A673 (cell line): ENCODE data around the gene GRAMD2B. TPM values are rescaled to one million over a fixed set of nuclear protein-coding genes. Genes with fewer than 3 reads are reported as not detected.

ENCODE experiments used
- BruUV-seq: library from RNA; stranded (reverse); fragments of 400-500 nt; replicated peaks from 2 replicates; lab custom pipeline; 2021; lab: Mats Ljungman, UMichigan
- CTCF ChIA-PET: fragments of 300-600 bp; sonication (Branson Sonifier 250); formaldehyde crosslinking; loops from one replicate; lab custom pipeline; 2022; ENCODE audit warnings: antibody characterized with exemption; lab: Charles Lee
- POLR2A ChIA-PET: fragments of 300-600 bp; sonication (Branson Sonifier 250); formaldehyde crosslinking; loops from one replicate; lab custom pipeline; 2022; ENCODE audit warnings: antibody characterized with exemption; ENCODE audit not compliant: low non-redundant PET; lab: Charles Lee
- DNase-seq: peaks from one replicate; pipeline ENCODE4 v3.0.0-alpha.2; 2015; ENCODE audit warnings: low spot score
- H3K27ac ChIP-seq: fragments of 200-600 bp; sonication (generic); 2 replicates; pipeline ENCODE4 v1.5.1; 2016; ENCODE audit warnings: mixed run types, low read depth, mild to moderate bottlenecking, mixed read lengths, antibody characterized with exemption, low read length; ENCODE audit not compliant: poor library complexity, severe bottlenecking
- H3K27me3 ChIP-seq: fragments of 200-600 bp; sonication (generic); replicated peaks from 2 replicates; pipeline ENCODE4 v1.6.1; 2017; ENCODE audit warnings: mixed run types, low read depth, mild to moderate bottlenecking, mixed read lengths, antibody characterized with exemption, low read length; ENCODE audit not compliant: insufficient read depth, poor library complexity
- H3K36me3 ChIP-seq: fragments of 200-600 bp; sonication (generic); 2 replicates; pipeline ENCODE4 v1.6.1; 2016; ENCODE audit warnings: mixed run types, mild to moderate bottlenecking, mixed read lengths, antibody characterized with exemption, low read length; ENCODE audit not compliant: insufficient read depth, poor library complexity, severe bottlenecking
- H3K4me1 ChIP-seq: fragments of 200-600 bp; sonication (generic); 2 replicates; pipeline ENCODE4 v1.6.1; 2017; ENCODE audit warnings: mixed run types, mild to moderate bottlenecking, mixed read lengths, antibody characterized with exemption, low read length; ENCODE audit not compliant: insufficient read depth, poor library complexity, severe bottlenecking
- H3K4me3 ChIP-seq: fragments of 200-600 bp; sonication (generic); 2 replicates; pipeline ENCODE4 v1.5.1; 2016; ENCODE audit warnings: low read depth, mixed run types, mild to moderate bottlenecking, mixed read lengths, low read length; ENCODE audit not compliant: poor library complexity, severe bottlenecking
- H3K9me3 ChIP-seq: fragments of 200-600 bp; sonication (generic); 2 replicates; pipeline ENCODE4 v1.6.1; 2016; ENCODE audit warnings: mixed run types, low read depth, mild to moderate bottlenecking, mixed read lengths, antibody characterized with exemption, low read length; ENCODE audit not compliant: poor library complexity, severe bottlenecking
- EZH2 ChIP-seq: fragments of 200-600 bp; sonication (generic); IDR thresholded peaks from 2 replicates; pipeline ENCODE4 v1.6.1; 2017; ENCODE audit warnings: borderline replicate concordance, low read depth, mild to moderate bottlenecking, mixed read lengths, antibody characterized with exemption, low read length; ENCODE audit not compliant: poor library complexity, severe bottlenecking
- intact Hi-C: fragments of 100-400 bp; cut with micrococcal nuclease; formaldehyde crosslinking; loops from one replicate; pipeline ENCODE4 v1.10.0; 2022; ENCODE audit not compliant: unreplicated experiment
- total RNA-seq: library from RNA; stranded (reverse); gene quantifications from 2 replicates; pipeline ENCODE4 v1.2.3, GENCODE V29; 2021
- TF ChIP-seq, protein P1 (sequence below): fragments of 300-800, 200-600 bp; sonication (generic); conservative IDR thresholded peaks from 2 replicates; pipeline ENCODE4 v1.5.1; 2017; ENCODE audit warnings: low read depth, mild to moderate bottlenecking, antibody characterized with exemption, low read length, moderate library complexity, mixed read lengths

Gene GRAMD2B
- total RNA-seq, 1 experiment from 2014 or later, result 2.6 TPM

DNA sequence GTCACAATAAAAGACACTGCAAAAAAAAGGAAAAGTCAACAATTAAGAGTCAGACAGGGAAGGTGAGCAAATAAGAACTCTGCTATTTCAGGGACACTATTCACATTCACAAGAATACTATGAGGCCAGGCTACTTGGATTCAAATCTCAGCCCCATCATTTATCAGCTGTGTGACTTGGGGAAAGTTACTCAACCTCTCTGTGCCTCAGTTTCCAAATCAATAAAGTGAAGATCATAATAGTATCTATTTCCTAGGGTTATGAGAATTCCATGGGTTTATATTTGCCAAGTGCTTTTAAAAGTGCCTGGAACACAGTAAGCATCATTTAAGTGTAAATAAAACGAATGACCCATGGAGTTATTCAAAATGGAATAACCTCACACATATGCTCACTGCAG lies 115.4 kb downstream of the GRAMD2B start:
- ChIA-PET CTCF (interaction anchor here (0.6 to 0.7 kb wide), 2 partner anchors 50 to 1014 kb away, joined by 3 read pairs; no protein-coding TSS in a partner anchor), POLR2A (no interaction called here)
- H3K27me3 ChIP-seq, result no peaks in the 10 kb centered on the region
- H3K9me3 ChIP-seq, result no peaks in the 10 kb centered on the region
- no peak overlapping the region for H3K4me3 ChIP-seq
- TF ChIP-seq EZH2, result no peak
- TF ChIP-seq, protein P1, sequence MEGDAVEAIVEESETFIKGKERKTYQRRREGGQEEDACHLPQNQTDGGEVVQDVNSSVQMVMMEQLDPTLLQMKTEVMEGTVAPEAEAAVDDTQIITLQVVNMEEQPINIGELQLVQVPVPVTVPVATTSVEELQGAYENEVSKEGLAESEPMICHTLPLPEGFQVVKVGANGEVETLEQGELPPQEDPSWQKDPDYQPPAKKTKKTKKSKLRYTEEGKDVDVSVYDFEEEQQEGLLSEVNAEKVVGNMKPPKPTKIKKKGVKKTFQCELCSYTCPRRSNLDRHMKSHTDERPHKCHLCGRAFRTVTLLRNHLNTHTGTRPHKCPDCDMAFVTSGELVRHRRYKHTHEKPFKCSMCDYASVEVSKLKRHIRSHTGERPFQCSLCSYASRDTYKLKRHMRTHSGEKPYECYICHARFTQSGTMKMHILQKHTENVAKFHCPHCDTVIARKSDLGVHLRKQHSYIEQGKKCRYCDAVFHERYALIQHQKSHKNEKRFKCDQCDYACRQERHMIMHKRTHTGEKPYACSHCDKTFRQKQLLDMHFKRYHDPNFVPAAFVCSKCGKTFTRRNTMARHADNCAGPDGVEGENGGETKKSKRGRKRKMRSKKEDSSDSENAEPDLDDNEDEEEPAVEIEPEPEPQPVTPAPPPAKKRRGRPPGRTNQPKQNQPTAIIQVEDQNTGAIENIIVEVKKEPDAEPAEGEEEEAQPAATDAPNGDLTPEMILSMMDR, result no peak
- no peaks in the 10 kb centered on the region for H3K36me3 ChIP-seq
- DNase-seq, result no peak
- no TSS peak for BruUV-seq
- intact Hi-C loops, result loop anchor here (10.0 kb wide), 1 partner anchor 304 kb away; no protein-coding TSS in a partner anchor
- H3K4me1 ChIP-seq, result no peaks in the 10 kb centered on the region
- H3K27ac ChIP-seq, result no peak overlapping the region

DNA sequence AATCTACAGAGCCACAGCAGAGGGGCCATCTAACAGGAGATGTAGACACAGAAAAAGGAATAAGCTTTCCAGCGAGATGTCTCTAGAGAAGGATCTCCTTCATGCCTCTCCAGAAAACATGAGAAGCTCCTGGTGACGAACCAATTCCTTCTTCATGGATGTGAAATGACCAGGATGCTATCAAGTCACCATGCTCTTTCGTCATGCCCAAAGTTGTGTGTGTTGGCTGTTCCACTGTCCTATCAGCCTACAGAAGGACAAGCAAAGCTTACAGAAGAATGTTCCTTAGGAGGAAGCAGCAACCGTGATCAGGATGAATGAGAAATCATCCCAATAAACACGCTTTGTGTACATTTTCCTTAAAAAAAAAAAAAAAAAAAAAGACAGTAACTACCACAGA lies 117.4 kb downstream of the GRAMD2B start:
- H3K27ac ChIP-seq, result no peak overlapping the region
- no peak for DNase-seq
- no TSS peak for BruUV-seq
- H3K4me1 ChIP-seq, result no peaks in the 10 kb centered on the region
- TF ChIP-seq, protein P1, result no peak
- no peak for TF ChIP-seq EZH2
- ChIA-PET POLR2A (no interaction called here), CTCF (interaction anchor here (1.2 kb wide), 1 partner anchor 201 kb away, joined by 4 read pairs; no protein-coding TSS in a partner anchor)
- H3K36me3 ChIP-seq, result peaks cover 4% of the 10 kb centered on the region
- H3K9me3 ChIP-seq, result no peaks in the 10 kb centered on the region
- H3K27me3 ChIP-seq, result no peaks in the 10 kb centered on the region
- H3K4me3 ChIP-seq, result no peak overlapping the region
- intact Hi-C loops, result loop anchor here (5.0 kb wide), 1 partner anchor 57 kb away; the partner anchor contains the start of gene ALDH7A1

DNA sequence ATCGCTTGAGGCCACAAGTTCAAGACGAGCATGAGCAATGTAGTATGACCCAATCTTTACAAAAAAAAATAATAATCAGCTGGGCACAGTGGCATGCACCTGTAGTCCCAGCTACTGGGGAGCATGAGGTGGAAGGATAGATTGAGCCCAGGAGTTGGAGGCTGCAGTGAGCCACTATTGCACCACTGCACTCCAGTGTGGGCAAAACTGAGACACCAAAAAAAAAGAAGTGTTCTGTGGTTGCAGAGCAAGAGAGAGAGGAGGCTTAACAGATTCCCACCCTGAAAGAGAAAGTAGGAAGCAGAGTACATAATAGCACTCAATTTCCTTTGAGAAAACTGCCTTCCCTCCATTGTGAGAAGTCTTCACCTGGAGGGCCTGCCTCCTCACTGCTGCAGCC lies 119.2 kb downstream of the GRAMD2B start:
- intact Hi-C loops, result loop anchor here (5.0 kb wide), 1 partner anchor 55 kb away; the partner anchor contains the start of gene ALDH7A1

More for the DNA sequence above, 119.2 kb downstream of the GRAMD2B start:
- BruUV-seq, result no TSS peak
- no peak for TF ChIP-seq EZH2
- TF ChIP-seq, protein P1, result no peak
- POLR2A ChIA-PET, result no interaction called here
- Histone ChIP-seq H3K9me3 (no peaks in the 10 kb centered on the region), H3K36me3 (peaks cover 9% of the 10 kb centered on the region), H3K4me3 (no peak overlapping the region), H3K27me3 (no peaks in the 10 kb centered on the region), H3K4me1 (no peaks in the 10 kb centered on the region), H3K27ac (no peak overlapping the region)
- CTCF ChIA-PET, result no interaction called here
- no peak for DNase-seq
